K562 (cell line): ENCODE data around the gene RNF145. TPM values are rescaled to one million over a fixed set of nuclear protein-coding genes. Genes with fewer than 3 reads are reported as not detected.

Experiments
- CBFA2T2 ChIP-seq: fragments of 450-650 bp; conservative IDR thresholded peaks from 2 replicates; pipeline ENCODE4 v1.6.1; 2017; ENCODE audit warnings: mild to moderate bottlenecking
- CTBP1 ChIP-seq: fragments of 450-650 bp; IDR thresholded peaks from 2 replicates; pipeline ENCODE4 v1.6.1; 2016; ENCODE audit warnings: borderline replicate concordance
- EP400 ChIP-seq: fragments of 450-650 bp; IDR thresholded peaks from 2 replicates; pipeline ENCODE4 v1.6.1; 2017; ENCODE audit warnings: antibody characterized with exemption, mild to moderate bottlenecking, moderate library complexity
- FOXK2 ChIP-seq, 2 experiments: fragments of 450-650 bp; IDR thresholded peaks in 1 of 2; conservative IDR thresholded peaks in 1 of 2; 2 replicates each; pipeline ENCODE4 v1.6.1; 2016; ENCODE audit warnings: low read depth in 2 of 2, mild to moderate bottlenecking in 1 of 2
- HMGXB4 ChIP-seq: sonication (generic); formaldehyde crosslinking; IDR thresholded peaks from 2 replicates; pipeline ENCODE4 v1.8.1; 2023; ENCODE audit warnings: mild to moderate bottlenecking, missing genetic modification reagents
- HOXB6 ChIP-seq: fragments of 250-450 bp; sonication (Bioruptor Pico); IDR thresholded peaks from 2 replicates; pipeline ENCODE4 v1.5.1; 2022; ENCODE audit warnings: mild to moderate bottlenecking, borderline replicate concordance
- IRF1 ChIP-seq: sonication (generic); formaldehyde crosslinking; IDR thresholded peaks from 2 replicates; pipeline ENCODE4 v1.8.0; 2022; ENCODE audit warnings: missing genetic modification reagents, mild to moderate bottlenecking, borderline replicate concordance
- MAFK ChIP-seq: IDR thresholded peaks from 2 replicates; pipeline ENCODE4 v1.6.1; 2011; ENCODE audit warnings: low read length, improper control_type of control experiment
- NCOA6 ChIP-seq: fragments of 450-650 bp; IDR thresholded peaks from 2 replicates; pipeline ENCODE4 v1.6.1; 2017; ENCODE audit warnings: mild to moderate bottlenecking
- NR3C1 ChIP-seq: sonication (generic); formaldehyde crosslinking; IDR thresholded peaks from 2 replicates; pipeline ENCODE4 v1.8.1; 2022; ENCODE audit warnings: missing genetic modification reagents
- PHF20 ChIP-seq: fragments of 450-650 bp; IDR thresholded peaks from 2 replicates; pipeline ENCODE4 v1.6.1; 2018; ENCODE audit not compliant: partially characterized antibody
- RBFOX2 ChIP-seq: fragments of 200-400 bp; formaldehyde crosslinking; IDR thresholded peaks from 2 replicates; pipeline ENCODE4 v1.6.1; 2017; ENCODE audit warnings: low read depth, mild to moderate bottlenecking, low read length, moderate library complexity
- SAFB ChIP-seq: fragments of 200-400 bp; formaldehyde crosslinking; IDR thresholded peaks from 2 replicates; pipeline ENCODE4 v1.6.1; 2017; ENCODE audit warnings: low read depth, low read length, borderline replicate concordance
- SIRT6 ChIP-seq: IDR thresholded peaks from one replicate; pipeline ENCODE4 v1.6.1; 2012; ENCODE audit warnings: low read depth, mild to moderate bottlenecking, control low read depth, inconsistent platforms, low read length, moderate library complexity
- SMAD4 ChIP-seq: fragments of 250-450 bp; sonication (Bioruptor Pico); conservative IDR thresholded peaks from 2 replicates; pipeline ENCODE4 v1.8.0; 2021; ENCODE audit warnings: inconsistent platforms, mild to moderate bottlenecking, moderate library complexity
- SRF ChIP-seq, 2 experiments: fragments of 250-450, 450-650 bp in 1 of 2; sonication (Bioruptor Pico) in 1 of 2; sonication (generic) in 1 of 2; formaldehyde crosslinking; IDR thresholded peaks; 2 replicates each; pipeline versions ENCODE4 v1.5.0 to v1.5.1; 2020 to 2022; ENCODE audit warnings: mild to moderate bottlenecking in 1 of 2, missing genetic modification reagents in 1 of 2
- ZNF143 ChIP-seq: sonication (generic); formaldehyde crosslinking; IDR thresholded peaks from 2 replicates; pipeline ENCODE4 v1.9.0; 2022; ENCODE audit warnings: mild to moderate bottlenecking, missing genetic modification reagents
- ZNF263 ChIP-seq: sonication (generic); formaldehyde crosslinking; IDR thresholded peaks from 2 replicates; pipeline ENCODE4 v1.8.0; 2022; ENCODE audit warnings: mild to moderate bottlenecking, missing genetic modification reagents, borderline replicate concordance
- ZNF324 ChIP-seq: fragments of 250-450 bp; sonication (Bioruptor Pico); IDR thresholded peaks from 2 replicates; pipeline ENCODE4 v1.4.0; 2020; ENCODE audit warnings: mild to moderate bottlenecking
- ZNF395 ChIP-seq: fragments of 200-800 bp; sonication (Bioruptor generic); IDR thresholded peaks from 2 replicates; pipeline ENCODE4 v1.6.1; 2017; ENCODE audit warnings: missing genetic modification characterization, missing compliant biosample characterization
- ZNF561 ChIP-seq: fragments of 450-650 bp; formaldehyde crosslinking; conservative IDR thresholded peaks from 2 replicates; pipeline ENCODE4 v1.4.0; 2020; ENCODE audit warnings: mild to moderate bottlenecking, moderate library complexity
- polyA plus RNA-seq, 8 experiments: library from polyadenylated mRNA; depleted of rRNA in 4 of 8; stranded (reverse) in 5 of 8; unstranded in 3 of 8; fragments of >200 nt; fragmentation: Nextera tagmentation in 2 of 8; fragmentation: Illumina TruSeq in 1 of 8; extraction: Ambion mirVana in 2 of 8; extraction: Trizol in 1 of 8; gene quantifications; 2 replicates each; pipeline versions ENCODE4 v1.2.1 to v1.2.3, GENCODE V29; 2011 to 2014; ENCODE audit warnings: inconsistent platforms in 1 of 8, missing spikeins in 1 of 8
- total RNA-seq, 7 experiments: library from RNA; depleted of rRNA in 6 of 7; stranded (reverse); fragments of >200 nt in 6 of 7; fragmentation: Illumina TruSeq in 2 of 7; extraction: Trizol in 2 of 7; gene quantifications; 2 replicates each; pipeline versions ENCODE4 v1.2.1 to v1.2.3, GENCODE V29; 2011 to 2021; ENCODE audit warnings: low replicate concordance in 1 of 7
- TF ChIP-seq, protein P1 (sequence below): sonication (generic); formaldehyde crosslinking; IDR thresholded peaks from 2 replicates; pipeline ENCODE4 v1.8.1; 2023; ENCODE audit warnings: mild to moderate bottlenecking, missing genetic modification reagents

The RNF145 gene
- total and polyA plus RNA-seq, 9 of the 15 experiments (the other 6 are each of a cell fraction or from before 2014, with no cell fraction given): 13.6 to 40.7 (median 25.4) TPM

DNA sequence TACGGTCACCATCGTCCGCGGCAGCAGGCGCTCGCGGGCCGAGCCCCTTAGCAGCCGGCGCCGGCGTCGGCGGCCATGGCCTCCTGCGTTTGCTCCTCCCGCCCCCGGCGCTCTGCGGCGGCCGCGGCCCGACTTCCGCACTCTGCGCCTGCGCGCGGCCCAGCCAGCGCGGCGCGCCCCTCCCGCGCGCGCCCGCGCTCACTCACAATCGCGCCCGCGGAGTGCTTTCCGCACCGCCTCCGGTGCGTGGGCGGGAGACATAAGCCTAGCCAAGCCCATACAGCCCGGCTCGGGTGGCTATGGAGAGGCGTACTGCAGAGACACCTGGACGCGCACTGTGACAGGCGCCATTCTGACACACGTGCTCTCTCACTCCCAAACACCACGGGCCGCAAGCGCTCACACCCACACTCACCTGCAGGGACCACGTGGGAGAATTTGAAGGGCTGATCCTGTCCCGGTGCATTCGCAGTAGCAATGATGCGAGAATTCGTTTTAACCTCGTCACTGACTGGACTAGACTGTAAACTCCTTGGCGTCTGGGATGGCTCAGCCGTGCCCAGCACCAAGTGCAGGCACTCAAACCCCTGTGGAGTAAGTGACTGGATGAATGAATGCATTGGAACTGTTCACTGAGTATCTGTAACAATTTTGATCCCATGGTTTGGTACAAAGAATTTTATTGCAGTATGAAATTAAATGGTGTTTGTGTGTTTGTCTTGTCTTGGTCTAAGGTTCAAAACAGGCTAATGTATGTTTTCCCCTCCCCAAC is at the start of gene RNF145 (continued):
- no peak for TF ChIP-seq SIRT6
- no peak for TF ChIP-seq ZNF143 (CRISPR knock-in tag)
- peak; percentile 98 for TF ChIP-seq EP400
- no peak for TF ChIP-seq MAFK
- TF ChIP-seq RBFOX2: peak; percentile 95
- no peak for TF ChIP-seq HMGXB4 (CRISPR knock-in tag)
- no peak for TF ChIP-seq ZNF324
- TF ChIP-seq SRF (CRISPR knock-in tag; IDR thresholded peaks at IDR 0.05): peak in 1 of 2 experiments; percentile 40; a peak in 1 of 4 replicates
- peak; percentile 80 for TF ChIP-seq ZNF395 (CRISPR knock-in tag)
- peak; percentile 95 for TF ChIP-seq SMAD4 (CRISPR knock-in tag)
- peak in 1 of 2 experiments; percentile 34; a peak in 1 of 4 replicates for TF ChIP-seq FOXK2 (conservative IDR thresholded peaks at IDR 0.05 in 1 of 2, IDR thresholded peaks at IDR 0.05 in 1 of 2; ENCODE audit: low read depth in 2 of 2)
- TF ChIP-seq CBFA2T2: no peak
- peak; percentile 91 for TF ChIP-seq SAFB
- TF ChIP-seq ZNF263 (CRISPR knock-in tag): peak; percentile 64; the same call in 1 of the 2 replicates
- no peak; the same call in 1 of the 2 replicates for TF ChIP-seq HOXB6
- peak; percentile 95 for TF ChIP-seq CTBP1
- no peak for TF ChIP-seq NCOA6
- no peak for TF ChIP-seq NR3C1 (CRISPR knock-in tag)
- TF ChIP-seq PHF20: no peak
- TF ChIP-seq ZNF561 (CRISPR knock-in tag): no peak
- peak; percentile 50; the same call in 1 of the 2 replicates for TF ChIP-seq IRF1
- TF ChIP-seq, protein P1, sequence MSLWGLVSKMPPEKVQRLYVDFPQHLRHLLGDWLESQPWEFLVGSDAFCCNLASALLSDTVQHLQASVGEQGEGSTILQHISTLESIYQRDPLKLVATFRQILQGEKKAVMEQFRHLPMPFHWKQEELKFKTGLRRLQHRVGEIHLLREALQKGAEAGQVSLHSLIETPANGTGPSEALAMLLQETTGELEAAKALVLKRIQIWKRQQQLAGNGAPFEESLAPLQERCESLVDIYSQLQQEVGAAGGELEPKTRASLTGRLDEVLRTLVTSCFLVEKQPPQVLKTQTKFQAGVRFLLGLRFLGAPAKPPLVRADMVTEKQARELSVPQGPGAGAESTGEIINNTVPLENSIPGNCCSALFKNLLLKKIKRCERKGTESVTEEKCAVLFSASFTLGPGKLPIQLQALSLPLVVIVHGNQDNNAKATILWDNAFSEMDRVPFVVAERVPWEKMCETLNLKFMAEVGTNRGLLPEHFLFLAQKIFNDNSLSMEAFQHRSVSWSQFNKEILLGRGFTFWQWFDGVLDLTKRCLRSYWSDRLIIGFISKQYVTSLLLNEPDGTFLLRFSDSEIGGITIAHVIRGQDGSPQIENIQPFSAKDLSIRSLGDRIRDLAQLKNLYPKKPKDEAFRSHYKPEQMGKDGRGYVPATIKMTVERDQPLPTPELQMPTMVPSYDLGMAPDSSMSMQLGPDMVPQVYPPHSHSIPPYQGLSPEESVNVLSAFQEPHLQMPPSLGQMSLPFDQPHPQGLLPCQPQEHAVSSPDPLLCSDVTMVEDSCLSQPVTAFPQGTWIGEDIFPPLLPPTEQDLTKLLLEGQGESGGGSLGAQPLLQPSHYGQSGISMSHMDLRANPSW: no peak
